ENCODE data around the gene C11orf87.

GRCh38 chr11:109425554-109425953 is 3.6 kb downstream of the C11orf87 start:
- no peak for TF ChIP-seq POLR2A (IDR thresholded peaks at IDR 0.05; ENCODE audit: low read depth, low read length)
- TF ChIP-seq CTCF (conservative IDR thresholded peaks at IDR 0.05; ENCODE audit: low read depth, low read length) = no peak
- no peak for TF ChIP-seq MAZ (IDR thresholded peaks at IDR 0.05; ENCODE audit: borderline replicate concordance, low read depth, low read length)
- TF ChIP-seq RCOR1 (IDR thresholded peaks at IDR 0.05; ENCODE audit: insufficient replicate concordance, low read length) = no peak
- no peak for TF ChIP-seq RAD21 (IDR thresholded peaks at IDR 0.05; ENCODE audit: low read length)
- no peak for TF ChIP-seq MXI1 (IDR thresholded peaks at IDR 0.05; ENCODE audit: borderline replicate concordance, low read depth, low read length)
- TF ChIP-seq USF2 (IDR thresholded peaks at IDR 0.05; ENCODE audit: low read depth, low read length) = no peak
- no peak for TF ChIP-seq CHD1 (IDR thresholded peaks at IDR 0.05; ENCODE audit: low read depth, low read length)
- TF ChIP-seq RFX5 (IDR thresholded peaks at IDR 0.05; ENCODE audit: low read depth, low read length) = no peak
- no peak for TF ChIP-seq CEBPB (IDR thresholded peaks at IDR 0.05; ENCODE audit: low read depth, low read length)
- TF ChIP-seq SMC3 (IDR thresholded peaks at IDR 0.05; ENCODE audit: low read depth, low read length) = no peak
- no peak for TF ChIP-seq NFE2L2 (IDR thresholded peaks at IDR 0.05; ENCODE audit: low read depth, low read length)

All from IMR-90 (cell line).